ENCODE results near the gene RASGRF1.

RASGRF1 gene

DNA sequence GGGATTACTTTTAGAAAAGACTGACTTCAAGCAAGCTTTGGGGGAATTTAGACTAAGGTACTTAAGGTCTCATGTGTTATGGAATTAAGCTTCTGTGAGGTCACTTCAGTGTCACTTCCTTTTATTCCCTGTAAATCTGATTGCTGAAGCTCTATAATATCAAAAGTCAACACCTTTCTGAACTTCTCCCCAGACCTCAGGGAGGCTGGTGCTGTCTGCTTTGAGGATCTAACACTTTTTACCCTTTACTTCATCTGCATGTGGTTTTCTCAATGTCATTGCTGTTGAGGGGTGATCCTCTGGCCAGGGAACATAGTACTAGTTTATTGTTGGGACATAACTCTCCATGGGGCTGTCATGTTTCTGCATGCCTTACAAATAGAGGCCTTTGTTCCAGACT, 41.8 kb upstream of the RASGRF1 start:
- H2AFZ ChIP-seq (ENCODE audit: low read depth, low read length) = no peak overlapping the region
- peaks cover 14 to 26% of the 10 kb centered on the region in 2 experiments for H3K27me3 ChIP-seq (ENCODE audit: control insufficient read depth in 1 of 2, insufficient read depth in 1 of 2, low read length in 2 of 2)
- no peaks in the 10 kb centered on the region for H3K9me3 ChIP-seq (ENCODE audit: control insufficient read depth, low read length)
- no peak for DNase-seq
- no peak overlapping the region for H3K4me2 ChIP-seq (ENCODE audit: low read length, poor library complexity, severe bottlenecking)
- no peak overlapping the region for H3K27ac ChIP-seq (ENCODE audit: low read length, poor library complexity, severe bottlenecking)
- H3K79me1 ChIP-seq (replicated peaks; ENCODE audit: low read length, poor library complexity, severe bottlenecking) = no peaks in the 10 kb centered on the region
- no peak overlapping the region for H2BK5ac ChIP-seq (ENCODE audit: low read depth, low read length, poor library complexity, severe bottlenecking)
- H2BK15ac ChIP-seq (ENCODE audit: low read depth, poor library complexity, severe bottlenecking) = no peak overlapping the region
- H2AK5ac ChIP-seq (ENCODE audit: low read length, severe bottlenecking) = no peak overlapping the region
- H3K18ac ChIP-seq (ENCODE audit: low read depth in 1 of 2, low read length in 2 of 2) = no peak overlapping the region
- no peak overlapping the region for H4K8ac ChIP-seq (ENCODE audit: low read length)
- H3K14ac ChIP-seq (ENCODE audit: low read length in 2 of 2) = no peak overlapping the region
- no peak overlapping the region for H3K4ac ChIP-seq (ENCODE audit: low read depth in 1 of 2, low read length in 2 of 2)
- H4K91ac ChIP-seq (ENCODE audit: low read length) = no peak overlapping the region
- H2BK120ac ChIP-seq (ENCODE audit: low read depth, low read length) = no peak overlapping the region
- no peak overlapping the region for H3K4me3 ChIP-seq (ENCODE audit: insufficient read depth in 1 of 2, low read depth in 1 of 2, low read length in 2 of 2)
- H2BK12ac ChIP-seq (ENCODE audit: low read length in 2 of 2) = no peak overlapping the region
- H3K4me1 ChIP-seq (ENCODE audit: control insufficient read depth, insufficient read depth, low read depth, low read length) = no peaks in the 10 kb centered on the region
- no peak overlapping the region for H3K23ac ChIP-seq (ENCODE audit: low read length in 2 of 2)
- no peak overlapping the region for H3K9ac ChIP-seq (ENCODE audit: low read length)
- no peaks in the 10 kb centered on the region for H3K36me3 ChIP-seq (ENCODE audit: control insufficient read depth in 1 of 2, insufficient read depth in 2 of 2, low read depth in 1 of 2, low read length in 2 of 2)

GRCh38 chr15:79130535-79131130, 40.1 kb upstream of the RASGRF1 start:
- no peak overlapping the region for H3K9ac ChIP-seq (ENCODE audit: low read length)
- no peak overlapping the region for H3K4me3 ChIP-seq (ENCODE audit: insufficient read depth in 1 of 2, low read depth in 1 of 2, low read length in 2 of 2)
- no peak overlapping the region for H2BK15ac ChIP-seq (ENCODE audit: low read depth, poor library complexity, severe bottlenecking)
- H2BK120ac ChIP-seq (ENCODE audit: low read depth, low read length) = no peak overlapping the region
- H3K4me1 ChIP-seq (ENCODE audit: control insufficient read depth, insufficient read depth, low read depth, low read length) = no peaks in the 10 kb centered on the region
- no peak overlapping the region for H3K14ac ChIP-seq (ENCODE audit: low read length in 2 of 2)
- WGBS = 39% methylated on average over 4 of the region's 4 CpGs
- H2AK5ac ChIP-seq (ENCODE audit: low read length, severe bottlenecking) = no peak overlapping the region
- no peak overlapping the region for H3K27ac ChIP-seq (ENCODE audit: low read length, poor library complexity, severe bottlenecking)
- H3K79me1 ChIP-seq (replicated peaks; ENCODE audit: low read length, poor library complexity, severe bottlenecking) = no peaks in the 10 kb centered on the region
- peaks cover 5 to 13% of the 10 kb centered on the region in 2 experiments for H3K27me3 ChIP-seq (ENCODE audit: control insufficient read depth in 1 of 2, insufficient read depth in 1 of 2, low read length in 2 of 2)
- no peak overlapping the region for H2BK5ac ChIP-seq (ENCODE audit: low read depth, low read length, poor library complexity, severe bottlenecking)
- H4K91ac ChIP-seq (ENCODE audit: low read length) = no peak overlapping the region
- no peak overlapping the region for H3K18ac ChIP-seq (ENCODE audit: low read depth in 1 of 2, low read length in 2 of 2)
- DNase-seq = no peak
- H3K4ac ChIP-seq (ENCODE audit: low read depth in 1 of 2, low read length in 2 of 2) = no peak overlapping the region
- H4K8ac ChIP-seq (ENCODE audit: low read length) = no peak overlapping the region
- no peak overlapping the region for H2BK12ac ChIP-seq (ENCODE audit: low read length in 2 of 2)
- no peaks in the 10 kb centered on the region for H3K36me3 ChIP-seq (ENCODE audit: control insufficient read depth in 1 of 2, insufficient read depth in 2 of 2, low read depth in 1 of 2, low read length in 2 of 2)
- no peak overlapping the region for H3K4me2 ChIP-seq (ENCODE audit: low read length, poor library complexity, severe bottlenecking)
- H2AFZ ChIP-seq (ENCODE audit: low read depth, low read length) = no peak overlapping the region
- no peak overlapping the region for H3K23ac ChIP-seq (ENCODE audit: low read length in 2 of 2)
- no peaks in the 10 kb centered on the region for H3K9me3 ChIP-seq (ENCODE audit: control insufficient read depth, low read length)

DNA sequence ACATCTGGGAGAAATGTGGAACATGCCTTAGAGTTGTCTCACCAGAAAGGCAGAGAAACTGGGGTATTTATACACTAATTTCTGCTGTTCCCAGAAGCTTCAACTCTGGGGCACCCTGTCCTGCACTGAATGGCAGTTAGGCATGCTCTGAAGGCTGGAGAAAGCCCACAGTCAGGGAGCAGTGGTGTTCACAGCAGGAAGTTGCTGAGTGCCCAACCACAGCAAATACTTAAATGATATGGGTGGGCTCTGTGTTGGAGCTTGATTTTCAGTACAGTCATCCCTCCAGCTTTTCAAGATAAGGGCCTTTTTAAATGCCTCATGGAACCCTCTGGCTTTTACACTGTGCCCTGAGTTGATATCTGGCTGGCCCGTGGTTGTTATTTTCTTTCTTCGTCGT, 38.7 kb upstream of the RASGRF1 start:
- no peaks in the 10 kb centered on the region for H3K79me1 ChIP-seq (replicated peaks; ENCODE audit: low read length, poor library complexity, severe bottlenecking)
- H3K9ac ChIP-seq (ENCODE audit: low read length) = no peak overlapping the region
- H2AFZ ChIP-seq (ENCODE audit: low read depth, low read length) = no peak overlapping the region
- H2BK12ac ChIP-seq (ENCODE audit: low read length in 2 of 2) = no peak overlapping the region
- H2BK5ac ChIP-seq (ENCODE audit: low read depth, low read length, poor library complexity, severe bottlenecking) = no peak overlapping the region
- H3K23ac ChIP-seq (ENCODE audit: low read length in 2 of 2) = no peak overlapping the region
- no peak overlapping the region for H2AK5ac ChIP-seq (ENCODE audit: low read length, severe bottlenecking)
- H3K4me2 ChIP-seq (ENCODE audit: low read length, poor library complexity, severe bottlenecking) = no peak overlapping the region
- H3K9me3 ChIP-seq (ENCODE audit: control insufficient read depth, low read length) = no peaks in the 10 kb centered on the region
- H3K18ac ChIP-seq (ENCODE audit: low read depth in 1 of 2, low read length in 2 of 2) = no peak overlapping the region
- no peak overlapping the region for H4K8ac ChIP-seq (ENCODE audit: low read length)
- peaks cover 5 to 11% of the 10 kb centered on the region in 2 experiments for H3K27me3 ChIP-seq (ENCODE audit: control insufficient read depth in 1 of 2, insufficient read depth in 1 of 2, low read length in 2 of 2)
- DNase-seq = no peak
- no peak overlapping the region for H4K91ac ChIP-seq (ENCODE audit: low read length)
- H3K27ac ChIP-seq (ENCODE audit: low read length, poor library complexity, severe bottlenecking) = no peak overlapping the region
- H3K36me3 ChIP-seq (ENCODE audit: control insufficient read depth in 1 of 2, insufficient read depth in 2 of 2, low read depth in 1 of 2, low read length in 2 of 2) = no peaks in the 10 kb centered on the region
- H3K4ac ChIP-seq (ENCODE audit: low read depth in 1 of 2, low read length in 2 of 2) = no peak overlapping the region
- no peak overlapping the region for H3K14ac ChIP-seq (ENCODE audit: low read length in 2 of 2)
- no peaks in the 10 kb centered on the region for H3K4me1 ChIP-seq (ENCODE audit: control insufficient read depth, insufficient read depth, low read depth, low read length)
- no peak overlapping the region for H2BK15ac ChIP-seq (ENCODE audit: low read depth, poor library complexity, severe bottlenecking)
- H2BK120ac ChIP-seq (ENCODE audit: low read depth, low read length) = no peak overlapping the region
- H3K4me3 ChIP-seq (ENCODE audit: insufficient read depth in 1 of 2, low read depth in 1 of 2, low read length in 2 of 2) = no peak overlapping the region
- 77% methylated on average over 3 of the region's 3 CpGs for WGBS

DNA sequence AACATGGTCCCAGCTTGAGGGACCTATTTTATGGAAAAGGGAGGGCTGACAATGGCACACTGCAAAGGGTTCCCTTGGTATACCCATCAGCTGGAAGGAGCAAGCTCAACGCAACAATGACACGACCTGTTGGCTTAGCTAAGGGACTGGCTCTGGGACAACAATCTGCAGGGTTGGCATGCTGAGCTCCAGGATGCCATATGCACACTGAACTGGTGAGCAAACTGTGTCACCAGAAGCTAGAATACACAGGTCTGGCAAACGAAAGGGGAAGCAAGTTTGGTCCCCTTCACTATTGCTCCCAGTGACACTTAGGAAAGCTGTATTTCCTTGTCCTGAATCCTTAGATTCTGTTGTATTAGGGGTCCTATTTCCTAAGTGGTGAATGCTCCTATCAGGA, 38.0 kb upstream of the RASGRF1 start:
- H2AFZ ChIP-seq (ENCODE audit: low read depth, low read length) = no peak overlapping the region
- H3K27me3 ChIP-seq (ENCODE audit: control insufficient read depth in 1 of 2, insufficient read depth in 1 of 2, low read length in 2 of 2) = peaks cover 6 to 11% of the 10 kb centered on the region in 2 experiments
- no peak overlapping the region for H3K14ac ChIP-seq (ENCODE audit: low read length in 2 of 2)
- no peak overlapping the region for H4K91ac ChIP-seq (ENCODE audit: low read length)
- no peaks in the 10 kb centered on the region for H3K4me1 ChIP-seq (ENCODE audit: control insufficient read depth, insufficient read depth, low read depth, low read length)
- WGBS = 63% methylated on average over 3 of the region's 3 CpGs
- H3K4me3 ChIP-seq (ENCODE audit: insufficient read depth in 1 of 2, low read depth in 1 of 2, low read length in 2 of 2) = no peak overlapping the region
- H3K9me3 ChIP-seq (ENCODE audit: control insufficient read depth, low read length) = no peaks in the 10 kb centered on the region
- DNase-seq = no peak
- H3K23ac ChIP-seq (ENCODE audit: low read length in 2 of 2) = no peak overlapping the region
- no peak overlapping the region for H3K18ac ChIP-seq (ENCODE audit: low read depth in 1 of 2, low read length in 2 of 2)
- H2BK120ac ChIP-seq (ENCODE audit: low read depth, low read length) = no peak overlapping the region
- no peaks in the 10 kb centered on the region for H3K36me3 ChIP-seq (ENCODE audit: control insufficient read depth in 1 of 2, insufficient read depth in 2 of 2, low read depth in 1 of 2, low read length in 2 of 2)
- no peak overlapping the region for H3K4ac ChIP-seq (ENCODE audit: low read depth in 1 of 2, low read length in 2 of 2)
- no peak overlapping the region for H2AK5ac ChIP-seq (ENCODE audit: low read length, severe bottlenecking)
- H3K79me1 ChIP-seq (replicated peaks; ENCODE audit: low read length, poor library complexity, severe bottlenecking) = no peaks in the 10 kb centered on the region
- H3K27ac ChIP-seq (ENCODE audit: low read length, poor library complexity, severe bottlenecking) = no peak overlapping the region
- H3K4me2 ChIP-seq (ENCODE audit: low read length, poor library complexity, severe bottlenecking) = no peak overlapping the region
- H2BK12ac ChIP-seq (ENCODE audit: low read length in 2 of 2) = no peak overlapping the region
- H3K9ac ChIP-seq (ENCODE audit: low read length) = no peak overlapping the region
- H2BK5ac ChIP-seq (ENCODE audit: low read depth, low read length, poor library complexity, severe bottlenecking) = no peak overlapping the region
- no peak overlapping the region for H4K8ac ChIP-seq (ENCODE audit: low read length)
- H2BK15ac ChIP-seq (ENCODE audit: low read depth, poor library complexity, severe bottlenecking) = no peak overlapping the region
